Transverse colon (tissue), 4 donors: Measurements from ENCODE around the gene PAF1. TPM values are rescaled to one million over a fixed set of nuclear protein-coding genes. Genes with fewer than 3 reads are reported as not detected.

ENCODE experiments used
- DNase-seq: peaks from one replicate; pipeline ENCODE4 v3.0.0-alpha.2; 2019
- H3K27ac ChIP-seq, 4 donors: fragments of 200-600 bp; sonication (generic); 2 replicates each; pipeline ENCODE4 v1.5.1; 2016 to 2018; ENCODE audit warnings: inconsistent platforms in 4 of 4
- H3K27me3 ChIP-seq: fragments of 200-600 bp; sonication (generic); 2 replicates; pipeline ENCODE4 v1.5.1; 2017; ENCODE audit warnings: inconsistent platforms
- H3K36me3 ChIP-seq, 4 donors: fragments of 200-600 bp; sonication (generic); 2 replicates each; pipeline ENCODE4 v1.5.1; 2017 to 2019; ENCODE audit warnings: inconsistent platforms in 4 of 4
- H3K4me1 ChIP-seq, 4 donors: fragments of 200-600 bp; sonication (generic); 2 replicates each; pipeline ENCODE4 v1.5.1; 2017 to 2020; ENCODE audit warnings: inconsistent platforms in 4 of 4
- H3K4me3 ChIP-seq, 4 donors: fragments of 200-600 bp; sonication (generic); 1 replicate in 1 of 4; 2 replicates in 3 of 4; pipeline versions ENCODE4 v1.5.1 to v1.6.1; 2017 to 2019; ENCODE audit warnings: inconsistent platforms in 4 of 4
- H3K9me3 ChIP-seq, 2 donors: fragments of 200-600 bp; sonication (generic); 2 replicates each; pipeline ENCODE4 v1.5.1; 2017 to 2019; ENCODE audit warnings: inconsistent platforms in 2 of 2
- EP300 ChIP-seq: sonication (generic); formaldehyde crosslinking; IDR thresholded peaks from one replicate; pipeline ENCODE4 v1.6.1; 2017; ENCODE audit warnings: antibody characterized with exemption, low read depth
- POLR2A ChIP-seq: fragments of 450-650 bp; IDR thresholded peaks from one replicate; pipeline ENCODE4 v1.6.1; 2016; ENCODE audit warnings: antibody characterized with exemption, mild to moderate bottlenecking, moderate library complexity
- POLR2AphosphoS5 ChIP-seq, 3 donors: sonication (generic); formaldehyde crosslinking; IDR thresholded peaks; one replicate each; pipeline ENCODE4 v1.6.1; 2016; ENCODE audit warnings: antibody characterized with exemption in 3 of 3
- WGBS, 2 donors: methylation state at CpG; one replicate each; pipeline ENCODE4 v1.1.5; 2018; ENCODE audit warnings: low coverage in 1 of 2; 5-methylcytosine and 5-hydroxymethylcytosine counted together
- in situ Hi-C, 4 donors: fragments of 200-750 bp; cut with MboI; loops; one replicate each; pipeline versions ENCODE4 v1.15.0 to v1.15.1; 2017; ENCODE audit warnings: low sequenced_read_pairs in 3 of 4, low pct_ligation_motif_present in 1 of 4, low pct_unique_long_range_greater_than_20kb in 1 of 4
- intact Hi-C: fragments of 100-400 bp; cut with DNase I; formaldehyde crosslinking; loops from one replicate; pipeline ENCODE4 v1.15.1; 2023; ENCODE audit warnings: low total_unique reads
- total RNA-seq, 4 donors: library from RNA; depleted of rRNA; stranded (reverse); fragments of >200 nt; gene quantifications; one replicate each; pipeline ENCODE4 v1.1.0, GENCODE V29; 2016
- TF ChIP-seq, protein P1 (sequence below), 5 experiments: fragments of 200-600 bp in 3 of 5; fragments of 450-650 bp in 2 of 5; sonication (generic) in 3 of 5; IDR thresholded peaks; 1 replicate in 2 of 5; 2 replicates in 3 of 5; pipeline ENCODE4 v1.5.1; 2016 to 2017; ENCODE audit warnings: antibody characterized with exemption in 5 of 5, inconsistent platforms in 3 of 5, mild to moderate bottlenecking in 2 of 5, moderate library complexity in 1 of 5

PAF1 gene
- total RNA-seq, 4 donors from 2014 or later: 37.8 to 71.2 (median 43.0) TPM

DNA sequence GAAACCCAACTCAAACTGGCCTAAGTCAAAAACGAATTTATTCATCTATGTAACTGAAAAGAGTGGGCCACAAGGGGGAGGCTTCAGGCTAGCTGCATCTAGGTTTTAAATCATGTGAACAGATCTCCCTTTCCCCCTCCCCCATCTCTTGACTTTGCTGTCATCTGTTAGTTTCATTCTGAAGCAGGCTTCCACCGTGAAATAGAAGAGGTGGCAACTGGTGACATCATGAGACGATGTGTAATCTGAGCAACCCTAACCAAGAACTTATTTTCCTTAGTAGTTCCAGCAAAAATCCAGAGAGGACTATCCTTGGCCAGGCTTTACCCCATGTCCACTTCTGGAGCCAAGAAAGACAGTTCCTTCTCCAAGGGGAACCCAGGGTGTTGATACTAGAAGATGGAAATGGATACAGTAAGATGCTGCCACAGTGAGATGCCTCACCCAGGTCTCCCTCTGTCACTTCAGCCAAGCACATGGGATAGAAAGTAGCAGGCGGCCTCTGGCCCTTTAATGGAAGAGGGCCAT, 39.3 kb downstream of the PAF1 start:
- TF ChIP-seq EP300: no peak
- no peak for TF ChIP-seq POLR2AphosphoS5 (IDR thresholded peaks at IDR 0.05)
- TF ChIP-seq, protein P1, sequence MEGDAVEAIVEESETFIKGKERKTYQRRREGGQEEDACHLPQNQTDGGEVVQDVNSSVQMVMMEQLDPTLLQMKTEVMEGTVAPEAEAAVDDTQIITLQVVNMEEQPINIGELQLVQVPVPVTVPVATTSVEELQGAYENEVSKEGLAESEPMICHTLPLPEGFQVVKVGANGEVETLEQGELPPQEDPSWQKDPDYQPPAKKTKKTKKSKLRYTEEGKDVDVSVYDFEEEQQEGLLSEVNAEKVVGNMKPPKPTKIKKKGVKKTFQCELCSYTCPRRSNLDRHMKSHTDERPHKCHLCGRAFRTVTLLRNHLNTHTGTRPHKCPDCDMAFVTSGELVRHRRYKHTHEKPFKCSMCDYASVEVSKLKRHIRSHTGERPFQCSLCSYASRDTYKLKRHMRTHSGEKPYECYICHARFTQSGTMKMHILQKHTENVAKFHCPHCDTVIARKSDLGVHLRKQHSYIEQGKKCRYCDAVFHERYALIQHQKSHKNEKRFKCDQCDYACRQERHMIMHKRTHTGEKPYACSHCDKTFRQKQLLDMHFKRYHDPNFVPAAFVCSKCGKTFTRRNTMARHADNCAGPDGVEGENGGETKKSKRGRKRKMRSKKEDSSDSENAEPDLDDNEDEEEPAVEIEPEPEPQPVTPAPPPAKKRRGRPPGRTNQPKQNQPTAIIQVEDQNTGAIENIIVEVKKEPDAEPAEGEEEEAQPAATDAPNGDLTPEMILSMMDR (IDR thresholded peaks at IDR 0.05): no peak
- no peak for TF ChIP-seq POLR2A
- Histone ChIP-seq H3K4me3 (no peak overlapping the region), H3K27ac (peak overlapping the region in 2 of 4 donors; percentile 16 to 44), H3K9me3 (no peaks in the 10 kb centered on the region), H3K27me3 (no peaks in the 10 kb centered on the region), H3K4me1 (peaks cover 0 to 9% (median 3%) of the 10 kb centered on the region in 4 donors), H3K36me3 (peaks cover 0 to 28% (median 16%) of the 10 kb centered on the region in 4 donors)
- DNase-seq: no peak
- WGBS, 2 donors: 63% methylated on average over 4 of the region's 4 CpGs; no CpG with 5 or more reads in 1 of the 2 donors
- in situ Hi-C loops (no loop called here), intact Hi-C loops (no loop called here)

GRCh38 chr19:39350156-39350555, 40.8 kb downstream of the PAF1 start:
- in situ Hi-C loops: no loop called here

GRCh38 chr19:39349326-39349725, 41.6 kb downstream of the PAF1 start:
- 83 to 96% methylated on average over 3 to 4 of the region's 4 CpGs for WGBS, 2 donors
- Histone ChIP-seq H3K4me1 (peaks cover 0 to 26% (median 11%) of the 10 kb centered on the region in 4 donors), H3K27ac (no peak overlapping the region), H3K9me3 (no peaks in the 10 kb centered on the region), H3K36me3 (peaks cover 0 to 5% (median 4%) of the 10 kb centered on the region in 4 donors), H3K4me3 (no peak overlapping the region), H3K27me3 (no peaks in the 10 kb centered on the region)
- in situ Hi-C loops: loop anchor here in 2 of 4 donors (10.0 to 25.0 kb wide), 2 partner anchors 45 to 188 kb away; partner anchors contain the start of genes EID2 (in 2 of the 2), EID2B (in 2 of the 2), MED29 (in 1 of the 2) and PAF1 (in 1 of the 2)
- intact Hi-C loops: loop anchor here (10.0 kb wide), 1 partner anchor 185 kb away; the partner anchor contains the start of gene EID2B
- TF ChIP-seq EP300 (no peak), POLR2AphosphoS5 (IDR thresholded peaks at IDR 0.05) (no peak)
- TF ChIP-seq, protein P1 (IDR thresholded peaks at IDR 0.05): no peak
- DNase-seq: no peak

More at GRCh38 chr19:39350156-39350555, 40.8 kb downstream of the PAF1 start:
- no peak overlapping the region for H3K27ac ChIP-seq
- H3K4me3 ChIP-seq: no peak overlapping the region
- intact Hi-C loops: no loop called here
- H3K4me1 ChIP-seq: peaks cover 0 to 18% (median 8%) of the 10 kb centered on the region in 4 donors
- H3K27me3 ChIP-seq: no peaks in the 10 kb centered on the region
- WGBS, 2 donors: 97 to 100% methylated on average over 3 of the region's 3 CpGs
- H3K9me3 ChIP-seq: no peaks in the 10 kb centered on the region
- no peak for DNase-seq
- peaks cover 0 to 14% (median 8%) of the 10 kb centered on the region in 4 donors for H3K36me3 ChIP-seq
- TF ChIP-seq, protein P1 (IDR thresholded peaks at IDR 0.05): no peak
- TF ChIP-seq POLR2A (no peak), EP300 (no peak), POLR2AphosphoS5 (IDR thresholded peaks at IDR 0.05) (no peak)

- H3K9me3 ChIP-seq: no peaks in the 10 kb centered on the region
- no peaks in the 10 kb centered on the region for H3K27me3 ChIP-seq
- intact Hi-C loops: loop anchor here (10.0 kb wide), 1 partner anchor 187 kb away; the partner anchor contains the start of gene EID2B
- WGBS, 2 donors: 82% methylated on average over 4 of the region's 4 CpGs; no CpG with 5 or more reads in 1 of the 2 donors
- peaks cover 0 to 3% (median 0%) of the 10 kb centered on the region in 4 donors for H3K36me3 ChIP-seq
- DNase-seq: no peak
- H3K27ac ChIP-seq: no peak overlapping the region
- peaks cover 11 to 42% (median 22%) of the 10 kb centered on the region in 4 donors for H3K4me1 ChIP-seq
- TF ChIP-seq POLR2A: no peak
- TF ChIP-seq, protein P1 (IDR thresholded peaks at IDR 0.05): no peak
- TF ChIP-seq EP300: no peak
- TF ChIP-seq POLR2AphosphoS5 (IDR thresholded peaks at IDR 0.05): no peak
- H3K4me3 ChIP-seq: no peak overlapping the region
- in situ Hi-C loops: loop anchor here in 2 of 4 donors (10.0 to 25.0 kb wide), 2 partner anchors 47 to 190 kb away; partner anchors contain the start of genes EID2 (in 2 of the 2), EID2B (in 2 of the 2), MED29 (in 1 of the 2) and PAF1 (in 1 of the 2)
These were observed 43.4 kb downstream of the PAF1 start for GRCh38 chr19:39347332-39348164.
